ENCODE measurements around the gene CCDC177.

CCDC177 gene

DNA sequence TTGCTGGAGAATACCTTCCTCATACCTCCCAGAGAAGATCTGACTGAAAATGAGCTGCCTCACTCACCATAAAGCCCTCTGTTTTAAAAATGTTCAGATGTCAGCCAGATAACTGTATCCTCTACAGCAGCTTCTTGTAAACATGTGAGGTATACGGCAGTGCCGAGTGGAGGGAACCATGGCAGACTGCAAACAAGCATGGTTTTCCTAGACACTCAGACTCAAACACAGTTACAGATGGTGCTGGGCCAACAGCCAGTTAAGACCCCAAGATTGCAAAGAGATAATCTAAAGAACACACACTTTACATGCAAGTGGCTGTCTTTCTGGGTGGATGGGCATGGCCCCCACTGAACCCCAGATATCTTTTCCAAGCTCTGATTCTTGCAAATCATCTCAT is 16.6 kb upstream of the CCDC177 start:
- no peaks in the 10 kb centered on the region for H3K36me3 ChIP-seq (ENCODE audit: control insufficient read depth, insufficient read depth, low read length)
- no peak overlapping the region for H3K9ac ChIP-seq (ENCODE audit: low read length)
- H3K27me3 ChIP-seq (ENCODE audit: control insufficient read depth, insufficient read depth, low read length) = no peaks in the 10 kb centered on the region
- peaks cover 5% of the 10 kb centered on the region for H3K4me1 ChIP-seq (ENCODE audit: control insufficient read depth, insufficient read depth, low read length)
- no peak overlapping the region for H3K27ac ChIP-seq (ENCODE audit: low read depth, low read length)
- H3K4me3 ChIP-seq (ENCODE audit: low read length) = no peak overlapping the region

DNA sequence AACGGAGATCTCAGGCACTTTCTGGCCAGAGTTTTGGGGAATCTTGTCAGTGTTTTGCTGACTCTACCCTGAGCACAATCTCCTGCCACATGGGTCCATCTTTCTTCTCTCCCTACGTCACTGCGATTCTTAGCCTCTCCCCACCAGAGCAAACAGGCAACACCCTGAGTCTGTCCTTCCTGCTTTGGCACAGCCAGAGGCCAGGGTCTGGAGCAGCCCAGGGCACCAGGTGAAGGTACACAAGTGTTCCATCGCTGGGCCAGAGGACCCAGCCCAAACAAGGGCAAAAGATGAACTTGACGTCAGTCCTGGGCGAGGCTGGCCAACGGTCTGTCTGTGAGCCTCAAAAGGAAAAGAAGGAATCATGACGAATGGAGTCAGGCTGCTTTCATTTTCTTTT is 12.7 kb upstream of the CCDC177 start:
- Histone ChIP-seq H3K27me3 (ENCODE audit: control insufficient read depth, insufficient read depth, low read length) (no peaks in the 10 kb centered on the region), H3K4me1 (ENCODE audit: control insufficient read depth, insufficient read depth, low read length) (no peaks in the 10 kb centered on the region), H3K9ac (ENCODE audit: low read length) (no peak overlapping the region), H3K27ac (ENCODE audit: low read depth, low read length) (no peak overlapping the region), H3K36me3 (ENCODE audit: control insufficient read depth, insufficient read depth, low read length) (no peaks in the 10 kb centered on the region), H3K4me3 (ENCODE audit: low read length) (no peak overlapping the region)

DNA sequence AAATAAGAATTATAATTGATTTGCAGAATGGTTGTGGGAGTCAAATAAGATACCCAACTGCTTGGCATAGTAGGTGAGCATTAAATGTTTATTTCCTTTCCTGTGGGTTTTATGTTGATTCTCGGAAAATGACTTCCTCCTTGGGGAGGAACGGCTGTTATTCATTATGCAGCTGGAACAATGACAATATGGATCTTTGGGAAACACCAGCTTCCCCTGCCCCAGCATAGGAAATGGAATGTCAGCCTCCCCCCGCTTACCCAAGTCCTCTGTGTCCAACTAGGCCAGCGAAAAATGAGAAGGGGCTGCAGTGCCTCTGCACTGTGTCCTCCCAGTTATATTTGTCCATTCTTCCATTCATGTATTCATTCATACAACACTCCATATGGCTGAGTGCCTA is 11.7 kb upstream of the CCDC177 start:
- Histone ChIP-seq H3K4me1 (ENCODE audit: control insufficient read depth, insufficient read depth, low read length) (no peaks in the 10 kb centered on the region), H3K9ac (ENCODE audit: low read length) (no peak overlapping the region), H3K27me3 (ENCODE audit: control insufficient read depth, insufficient read depth, low read length) (no peaks in the 10 kb centered on the region), H3K4me3 (ENCODE audit: low read length) (no peak overlapping the region), H3K27ac (ENCODE audit: low read depth, low read length) (no peak overlapping the region), H3K36me3 (ENCODE audit: control insufficient read depth, insufficient read depth, low read length) (no peaks in the 10 kb centered on the region)

DNA sequence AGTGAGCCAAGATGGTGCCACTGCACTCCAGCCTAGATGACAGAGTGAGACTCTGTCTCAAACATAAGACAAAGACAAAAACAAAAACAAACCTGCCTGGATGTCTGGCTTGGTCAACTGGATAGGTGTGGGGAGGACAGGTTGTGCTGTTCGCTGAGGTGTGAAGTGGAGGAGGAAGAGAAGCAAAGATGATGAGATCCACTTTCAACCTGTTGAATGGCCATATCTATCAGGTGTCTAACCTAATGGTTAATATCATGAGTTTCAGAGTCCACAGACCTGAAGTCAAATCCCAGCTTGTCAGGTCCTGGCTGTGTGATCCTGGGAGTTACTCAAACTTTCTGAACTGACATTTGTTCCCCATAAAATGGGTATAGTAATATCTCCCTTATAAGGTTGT is 9.7 kb upstream of the CCDC177 start:
- Histone ChIP-seq H3K4me1 (ENCODE audit: control insufficient read depth, insufficient read depth, low read length) (no peaks in the 10 kb centered on the region), H3K36me3 (ENCODE audit: control insufficient read depth, insufficient read depth, low read length) (no peaks in the 10 kb centered on the region), H3K27me3 (ENCODE audit: control insufficient read depth, insufficient read depth, low read length) (no peaks in the 10 kb centered on the region), H3K9ac (ENCODE audit: low read length) (no peak overlapping the region), H3K27ac (ENCODE audit: low read depth, low read length) (no peak overlapping the region), H3K4me3 (ENCODE audit: low read length) (no peak overlapping the region)

DNA sequence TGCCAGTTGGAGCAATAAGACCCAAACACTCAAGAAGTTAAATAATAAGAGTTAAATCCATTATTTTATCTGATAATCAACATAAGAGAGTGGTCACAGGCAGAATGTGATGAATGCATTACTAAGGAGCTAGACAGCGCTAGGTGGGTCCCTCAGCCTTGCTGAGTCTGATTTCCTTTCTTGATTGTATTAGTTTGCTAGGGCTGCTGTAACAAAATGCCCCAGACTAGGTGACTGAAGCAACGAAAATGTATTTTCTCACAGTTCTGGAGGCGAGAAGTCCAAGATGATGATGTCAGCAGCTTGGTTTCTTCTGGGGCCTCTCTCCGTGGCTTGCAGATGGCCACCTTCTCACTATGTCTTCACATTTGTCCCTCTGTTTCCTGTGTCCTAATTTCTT is 8.2 kb upstream of the CCDC177 start:
- Histone ChIP-seq H3K4me1 (ENCODE audit: control insufficient read depth, insufficient read depth, low read length) (no peaks in the 10 kb centered on the region), H3K9ac (ENCODE audit: low read length) (no peak overlapping the region), H3K4me3 (ENCODE audit: low read length) (no peak overlapping the region), H3K27me3 (ENCODE audit: control insufficient read depth, insufficient read depth, low read length) (no peaks in the 10 kb centered on the region), H3K27ac (ENCODE audit: low read depth, low read length) (no peak overlapping the region), H3K36me3 (ENCODE audit: control insufficient read depth, insufficient read depth, low read length) (no peaks in the 10 kb centered on the region)

DNA sequence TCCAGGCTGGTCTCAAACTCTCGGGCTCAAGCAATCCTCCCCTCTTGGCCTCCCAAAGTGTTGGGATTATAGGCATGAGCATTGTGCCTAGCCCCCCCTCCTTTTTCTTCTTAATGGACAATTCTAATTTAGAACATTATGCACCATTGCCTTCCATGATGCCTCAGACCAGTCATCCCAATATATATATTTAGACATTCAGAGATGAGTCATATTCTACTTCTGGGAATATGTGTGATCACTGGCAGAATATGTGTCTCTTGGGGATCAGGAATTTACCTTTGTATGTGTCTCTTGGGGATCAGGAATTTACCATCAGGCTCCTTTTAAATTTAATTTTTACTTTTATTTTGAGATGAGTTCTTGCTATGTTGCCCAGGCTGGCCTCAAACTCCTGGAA is 7.5 kb upstream of the CCDC177 start:
- no peaks in the 10 kb centered on the region for H3K27me3 ChIP-seq (ENCODE audit: control insufficient read depth, insufficient read depth, low read length)
- no peak overlapping the region for H3K9ac ChIP-seq (ENCODE audit: low read length)
- no peak overlapping the region for H3K27ac ChIP-seq (ENCODE audit: low read depth, low read length)
- no peak overlapping the region for H3K4me3 ChIP-seq (ENCODE audit: low read length)
- H3K36me3 ChIP-seq (ENCODE audit: control insufficient read depth, insufficient read depth, low read length) = no peaks in the 10 kb centered on the region
- no peaks in the 10 kb centered on the region for H3K4me1 ChIP-seq (ENCODE audit: control insufficient read depth, insufficient read depth, low read length)

DNA sequence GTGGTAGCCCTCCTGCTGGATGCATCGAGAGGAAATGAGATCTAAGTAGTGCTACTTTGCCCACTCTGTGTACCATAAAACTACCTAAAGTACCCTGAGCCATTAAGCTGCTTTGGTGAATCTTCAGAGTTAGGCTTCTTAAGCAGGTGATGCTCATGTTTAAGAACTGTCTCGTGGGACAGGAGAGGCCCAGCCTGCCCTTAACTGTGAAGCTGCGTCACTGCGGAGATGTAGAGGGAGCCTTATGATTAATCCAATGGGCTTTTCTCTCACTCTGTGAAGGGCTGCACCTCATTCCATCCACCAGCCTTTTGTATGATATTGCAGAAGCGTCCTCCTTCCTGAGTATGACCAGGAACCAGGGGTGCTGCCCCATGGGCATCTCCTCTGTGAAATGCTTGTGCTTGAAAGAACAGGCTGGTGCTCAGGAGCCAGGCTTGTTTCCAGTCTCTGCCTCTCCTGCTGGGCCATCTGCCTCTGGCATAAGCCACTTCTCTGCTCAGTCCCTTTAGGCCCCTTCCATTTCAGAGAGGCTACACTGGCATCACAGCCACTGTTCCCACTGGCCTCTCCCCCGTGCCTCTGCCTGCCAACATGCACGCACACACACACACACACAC is 6.8 kb upstream of the CCDC177 start:
- no peak overlapping the region for H3K27ac ChIP-seq (ENCODE audit: low read depth, low read length)

DNA sequence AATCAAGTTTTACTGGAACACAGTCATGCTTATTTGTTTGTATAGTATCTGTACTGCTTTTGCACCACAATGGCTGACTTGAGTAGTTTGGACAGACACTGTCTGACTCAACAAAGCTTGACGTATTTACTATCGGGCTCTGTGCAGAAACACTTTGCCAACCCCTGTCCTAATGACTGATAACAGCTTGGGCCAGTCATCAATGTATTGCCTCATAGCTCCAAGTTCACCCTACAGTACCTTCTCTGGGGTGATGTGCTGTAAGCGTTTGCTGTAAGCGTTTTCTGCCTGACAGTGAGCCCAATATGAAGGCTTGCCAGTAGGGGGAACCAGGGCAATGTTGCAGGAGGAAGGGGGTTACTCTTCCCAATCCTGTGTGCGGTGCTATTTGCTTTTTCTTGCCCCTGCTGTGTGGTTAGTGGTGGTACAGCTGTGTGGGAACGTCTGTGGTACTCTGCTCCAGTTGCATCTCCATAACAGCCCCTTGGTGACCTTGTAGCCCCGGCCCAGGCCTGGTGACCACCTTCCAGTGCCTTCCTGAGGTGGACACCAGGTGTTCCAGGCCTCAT is 5.4 kb upstream of the CCDC177 start:
- Histone ChIP-seq H3K27me3 (ENCODE audit: control insufficient read depth, insufficient read depth, low read length) (peaks cover 4% of the 10 kb centered on the region), H3K36me3 (ENCODE audit: control insufficient read depth, insufficient read depth, low read length) (no peaks in the 10 kb centered on the region), H3K4me1 (ENCODE audit: control insufficient read depth, insufficient read depth, low read length) (no peaks in the 10 kb centered on the region), H3K9ac (ENCODE audit: low read length) (no peak overlapping the region), H3K4me3 (ENCODE audit: low read length) (no peak overlapping the region), H3K27ac (ENCODE audit: low read depth, low read length) (no peak overlapping the region)

More for the DNA sequence above, 6.8 kb upstream of the CCDC177 start:
- H3K27me3 ChIP-seq (ENCODE audit: control insufficient read depth, insufficient read depth, low read length) = peaks cover under 1% of the 10 kb centered on the region
- no peaks in the 10 kb centered on the region for H3K4me1 ChIP-seq (ENCODE audit: control insufficient read depth, insufficient read depth, low read length)
- H3K9ac ChIP-seq (ENCODE audit: low read length) = no peak overlapping the region
- no peak overlapping the region for H3K4me3 ChIP-seq (ENCODE audit: low read length)
- no peaks in the 10 kb centered on the region for H3K36me3 ChIP-seq (ENCODE audit: control insufficient read depth, insufficient read depth, low read length)

DNA sequence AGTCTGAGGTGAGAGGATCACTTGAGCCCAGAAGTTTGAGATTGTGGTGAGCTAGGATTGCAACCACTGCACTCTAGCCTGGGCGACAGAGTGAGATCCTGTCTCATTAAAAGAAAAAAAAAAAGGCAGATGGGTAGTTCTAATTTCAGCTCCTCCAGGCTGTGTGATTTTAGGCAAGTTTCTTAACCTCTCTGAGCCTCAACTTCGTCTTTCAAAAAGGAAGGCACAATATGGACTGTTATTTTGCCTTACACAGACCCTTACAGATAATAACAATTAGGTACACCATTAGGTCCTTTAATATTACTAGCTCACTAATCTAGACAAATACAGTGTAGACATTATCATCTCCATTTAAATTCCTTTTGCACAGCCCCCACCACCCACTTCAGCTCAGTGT is 4.8 kb upstream of the CCDC177 start:
- no peak overlapping the region for H3K9ac ChIP-seq (ENCODE audit: low read length)
- H3K27me3 ChIP-seq (ENCODE audit: control insufficient read depth, insufficient read depth, low read length) = peaks cover 6% of the 10 kb centered on the region
- no peak overlapping the region for H3K4me3 ChIP-seq (ENCODE audit: low read length)
- no peaks in the 10 kb centered on the region for H3K36me3 ChIP-seq (ENCODE audit: control insufficient read depth, insufficient read depth, low read length)
- peaks cover under 1% of the 10 kb centered on the region for H3K4me1 ChIP-seq (ENCODE audit: control insufficient read depth, insufficient read depth, low read length)
- no peak overlapping the region for H3K27ac ChIP-seq (ENCODE audit: low read depth, low read length)

DNA sequence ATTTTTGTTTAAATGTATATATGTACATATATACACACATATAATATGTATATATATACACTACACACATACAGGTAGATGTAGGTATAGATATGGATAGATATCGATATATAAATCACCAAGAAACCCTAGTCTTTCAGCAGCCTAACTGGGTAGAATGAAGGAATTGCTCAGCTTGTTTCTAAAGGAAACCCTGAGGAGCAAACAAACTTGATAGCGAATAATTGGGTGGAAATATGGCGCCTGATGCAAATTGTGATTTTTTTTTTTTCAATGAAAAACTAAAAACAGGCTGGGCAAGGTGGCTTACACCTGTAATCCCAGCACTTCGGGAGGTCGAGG is 254 bp upstream of the CCDC177 start:
- Histone ChIP-seq H3K9ac (ENCODE audit: low read length) (no peak overlapping the region), H3K36me3 (ENCODE audit: control insufficient read depth, insufficient read depth, low read length) (no peaks in the 10 kb centered on the region), H3K4me1 (ENCODE audit: control insufficient read depth, insufficient read depth, low read length) (peaks cover 6% of the 10 kb centered on the region), H3K27me3 (ENCODE audit: control insufficient read depth, insufficient read depth, low read length) (peaks cover 39% of the 10 kb centered on the region), H3K27ac (ENCODE audit: low read depth, low read length) (no peak overlapping the region), H3K4me3 (ENCODE audit: low read length) (no peak overlapping the region)

DNA sequence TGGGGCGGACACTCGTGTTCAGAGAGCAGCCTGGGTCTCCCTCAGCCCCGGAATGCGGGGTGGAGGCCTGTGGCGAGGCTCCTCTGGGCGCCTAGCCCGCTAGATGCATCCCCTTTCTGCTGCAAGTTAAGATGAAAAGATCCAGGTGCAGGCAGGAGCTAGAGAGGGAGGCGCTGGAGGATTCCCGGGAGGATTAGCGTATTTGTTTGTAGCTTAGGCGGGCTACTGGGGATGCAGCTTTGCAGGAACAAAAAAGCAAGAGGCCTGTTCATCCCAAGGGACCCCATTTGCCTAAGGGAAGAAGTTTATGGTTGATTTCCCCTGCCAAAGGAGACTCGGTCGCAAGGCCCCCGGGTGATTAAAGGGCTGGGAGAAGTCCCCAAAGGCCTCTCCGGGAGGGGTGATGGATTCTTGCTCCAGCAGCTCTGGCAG is 824 bp downstream of the CCDC177 start:
- Histone ChIP-seq H3K9ac (ENCODE audit: low read length) (no peak overlapping the region), H3K27ac (ENCODE audit: low read depth, low read length) (no peak overlapping the region), H3K4me1 (ENCODE audit: control insufficient read depth, insufficient read depth, low read length) (peaks cover 6% of the 10 kb centered on the region), H3K36me3 (ENCODE audit: control insufficient read depth, insufficient read depth, low read length) (no peaks in the 10 kb centered on the region), H3K27me3 (ENCODE audit: control insufficient read depth, insufficient read depth, low read length) (peaks cover 41% of the 10 kb centered on the region), H3K4me3 (ENCODE audit: low read length) (peak overlapping the region; percentile 48)

DNA sequence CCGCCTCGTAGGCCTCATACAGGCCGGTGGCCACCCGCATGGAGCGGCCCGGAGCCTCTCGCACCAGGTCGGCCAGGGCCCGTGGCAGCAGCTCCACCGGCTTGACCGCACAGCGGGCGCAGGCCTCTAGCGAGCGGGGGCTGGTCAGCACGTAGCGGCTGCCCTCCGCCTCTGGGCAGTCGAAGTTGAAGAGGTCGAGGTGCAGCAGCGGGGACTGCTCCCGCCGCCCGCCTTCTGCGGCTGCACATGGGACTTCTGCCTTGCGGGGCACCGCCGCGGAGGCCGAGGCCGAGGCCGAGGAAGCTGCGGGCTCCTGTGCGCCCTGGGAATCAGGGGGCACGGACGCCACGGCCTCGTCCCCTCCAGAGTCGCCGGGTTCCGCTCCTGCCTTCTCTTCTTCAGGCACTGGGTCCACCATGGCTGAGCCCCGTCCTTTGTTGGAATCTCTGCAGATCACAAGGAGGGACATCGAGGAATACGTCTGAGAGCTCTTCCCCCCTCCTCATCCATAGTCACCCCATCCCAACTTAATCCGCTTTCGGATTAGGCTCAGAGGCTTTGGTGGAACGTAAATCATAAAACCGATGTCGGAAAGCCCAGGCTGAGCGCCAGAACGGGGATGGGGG is 1.4 kb downstream of the CCDC177 start:
- Histone ChIP-seq H3K27me3 (ENCODE audit: control insufficient read depth, insufficient read depth, low read length) (peaks cover 41% of the 10 kb centered on the region), H3K36me3 (ENCODE audit: control insufficient read depth, insufficient read depth, low read length) (no peaks in the 10 kb centered on the region), H3K27ac (ENCODE audit: low read depth, low read length) (no peak overlapping the region), H3K4me1 (ENCODE audit: control insufficient read depth, insufficient read depth, low read length) (peaks cover 6% of the 10 kb centered on the region), H3K4me3 (ENCODE audit: low read length) (peak overlapping the region; percentile 48), H3K9ac (ENCODE audit: low read length) (no peak overlapping the region)

DNA sequence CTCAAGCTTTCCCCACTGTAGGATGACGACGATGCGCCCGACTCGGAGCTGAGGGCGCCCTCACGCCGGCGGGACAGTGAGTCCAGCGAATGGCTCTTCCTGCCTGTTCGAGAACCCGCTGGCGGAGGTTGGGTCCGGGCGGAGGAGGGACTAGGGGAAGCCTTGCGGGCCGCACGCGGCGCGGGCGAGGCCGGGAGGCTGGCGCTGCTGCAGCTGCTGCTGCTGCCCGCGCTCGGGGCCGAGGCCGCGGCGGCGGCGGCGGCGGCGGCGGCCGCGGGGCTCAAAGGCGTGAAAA is 1.9 kb downstream of the CCDC177 start:
- Histone ChIP-seq H3K4me3 (ENCODE audit: low read length) (peak overlapping the region; percentile 61), H3K27ac (ENCODE audit: low read depth, low read length) (no peak overlapping the region), H3K36me3 (ENCODE audit: control insufficient read depth, insufficient read depth, low read length) (no peaks in the 10 kb centered on the region), H3K4me1 (ENCODE audit: control insufficient read depth, insufficient read depth, low read length) (peaks cover 6% of the 10 kb centered on the region), H3K27me3 (ENCODE audit: control insufficient read depth, insufficient read depth, low read length) (peaks cover 41% of the 10 kb centered on the region), H3K9ac (ENCODE audit: low read length) (no peak overlapping the region)

Data from rectal smooth muscle tissue (tissue), 1 donor.